ENCODE results near the gene INSM2. TPM values are rescaled to one million over a fixed set of nuclear protein-coding genes. Genes with fewer than 3 reads are reported as not detected.
A peak's percentile ranks its signal among the peaks of the same experiment; 100 is the strongest.

Gene INSM2, protein sequence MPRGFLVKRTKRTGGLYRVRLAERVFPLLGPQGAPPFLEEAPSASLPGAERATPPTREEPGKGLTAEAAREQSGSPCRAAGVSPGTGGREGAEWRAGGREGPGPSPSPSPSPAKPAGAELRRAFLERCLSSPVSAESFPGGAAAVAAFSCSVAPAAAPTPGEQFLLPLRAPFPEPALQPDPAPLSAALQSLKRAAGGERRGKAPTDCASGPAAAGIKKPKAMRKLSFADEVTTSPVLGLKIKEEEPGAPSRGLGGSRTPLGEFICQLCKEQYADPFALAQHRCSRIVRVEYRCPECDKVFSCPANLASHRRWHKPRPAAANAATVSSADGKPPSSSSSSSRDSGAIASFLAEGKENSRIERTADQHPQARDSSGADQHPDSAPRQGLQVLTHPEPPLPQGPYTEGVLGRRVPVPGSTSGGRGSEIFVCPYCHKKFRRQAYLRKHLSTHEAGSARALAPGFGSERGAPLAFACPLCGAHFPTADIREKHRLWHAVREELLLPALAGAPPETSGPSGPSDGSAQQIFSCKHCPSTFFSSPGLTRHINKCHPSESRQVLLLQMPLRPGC
- total RNA-seq: not detected

- no peaks in the 10 kb centered on the region for H3K9me3 Mint-ChIP-seq
- peaks cover 6% of the 10 kb centered on the region for H3K4me1 Mint-ChIP-seq (ENCODE audit: low read depth)
- ATAC-seq (peak; percentile 75), DNase-seq (peak; percentile 78)
- intact Hi-C loops (cut with micrococcal nuclease): no loop called here
- CTCF ChIA-PET: interaction anchor here (1.0 to 1.4 kb wide), 4 partner anchors 19 to 284 kb away, joined by 3 to 4 read pairs (median 4); no protein-coding TSS in a partner anchor
- peaks cover 5% of the 10 kb centered on the region for H3K36me3 Mint-ChIP-seq (ENCODE audit: low read depth)
- TF ChIP-seq CTCF (IDR thresholded peaks at IDR 0.05): no peak
- H3K27ac Mint-ChIP-seq: no peak within 1 kb of the TSS
- POLR2A ChIA-PET: interaction anchor here (0.6 kb wide), 1 partner anchor 129 kb away, joined by 3 read pairs; no protein-coding TSS in a partner anchor
- peaks cover 52% of the 10 kb centered on the region for H3K27me3 Mint-ChIP-seq
- peak within 1 kb of the TSS; percentile 69 for H3K4me3 Mint-ChIP-seq
Measured at GRCh38 chr14:35533357-35534207, at the start of gene INSM2. Gene INSM2 (plus strand): TSS chr14:35534164. CDS start chr14:35534253, 89 bp downstream.

GRCh38 chr14:35492569-35493014, 41.4 kb upstream of the INSM2 start:
- ATAC-seq (no peak), DNase-seq (no peak)
- no peak for TF ChIP-seq CTCF (IDR thresholded peaks at IDR 0.05)
- H3K27me3 Mint-ChIP-seq: peaks cover 14% of the 10 kb centered on the region
- H3K4me3 Mint-ChIP-seq: no peak overlapping the region
- no peak overlapping the region for H3K27ac Mint-ChIP-seq
- H3K4me1 Mint-ChIP-seq (ENCODE audit: low read depth): no peaks in the 10 kb centered on the region
- ChIA-PET CTCF (no interaction called here), POLR2A (no interaction called here)
- peaks cover 7% of the 10 kb centered on the region for H3K9me3 Mint-ChIP-seq
- intact Hi-C loops (cut with micrococcal nuclease): no loop called here
- H3K36me3 Mint-ChIP-seq (ENCODE audit: low read depth): peaks cover 1% of the 10 kb centered on the region

DNA sequence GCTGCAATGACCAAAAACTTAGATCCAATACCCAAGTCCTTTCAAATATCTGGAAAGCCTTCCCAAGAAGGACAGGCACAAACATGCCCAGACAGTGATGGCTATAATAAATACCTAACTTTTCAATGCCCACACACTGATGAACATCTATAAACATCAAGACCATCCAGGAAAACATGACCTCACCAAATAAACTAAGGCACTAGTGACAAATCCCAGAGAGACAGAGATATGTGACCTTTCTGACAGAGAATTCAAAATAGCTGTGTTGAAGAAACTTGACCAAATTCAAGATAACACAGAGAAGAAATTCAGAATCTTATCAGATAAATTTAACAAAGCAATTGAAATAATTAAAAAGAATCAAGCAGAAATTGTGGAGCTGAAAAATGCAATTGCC, 38.7 kb upstream of the INSM2 start:
- Mint-ChIP-seq H3K27ac (no peak overlapping the region), H3K27me3 (peaks cover 22% of the 10 kb centered on the region), H3K4me3 (no peak overlapping the region), H3K9me3 (peaks cover 11% of the 10 kb centered on the region), H3K36me3 (ENCODE audit: low read depth) (peaks cover 1% of the 10 kb centered on the region), H3K4me1 (ENCODE audit: low read depth) (no peaks in the 10 kb centered on the region)
- no peak for TF ChIP-seq CTCF (IDR thresholded peaks at IDR 0.05)
- no peak for ATAC-seq
- DNase-seq: no peak
- ChIA-PET CTCF (no interaction called here), POLR2A (no interaction called here)
- intact Hi-C loops (cut with micrococcal nuclease): no loop called here

GRCh38 chr14:35499180-35499579, 34.8 kb upstream of the INSM2 start:
- Mint-ChIP-seq H3K9me3 (peaks cover 3% of the 10 kb centered on the region), H3K27me3 (peaks cover 23% of the 10 kb centered on the region), H3K4me1 (ENCODE audit: low read depth) (no peaks in the 10 kb centered on the region), H3K27ac (no peak overlapping the region), H3K36me3 (ENCODE audit: low read depth) (no peaks in the 10 kb centered on the region), H3K4me3 (no peak overlapping the region)
- ATAC-seq (no peak), DNase-seq (no peak)
- POLR2A ChIA-PET: no interaction called here
- CTCF ChIA-PET: no interaction called here
- TF ChIP-seq CTCF (IDR thresholded peaks at IDR 0.05): no peak
- intact Hi-C loops (cut with micrococcal nuclease): no loop called here

Data from activated CD8-positive, alpha-beta T cell treated with anti-CD3 and anti-CD28 coated beads for 36 hours (primary cell).